HG03342 (cell line): ENCODE results near the gene ZNF559.

Source experiments
- ATAC-seq: cut with Tn5 transposase; IDR thresholded peaks from one replicate; pipeline ENCODE4 v1.9.1; 2021; ENCODE audit warnings: mild to moderate bottlenecking, moderate library complexity; ENCODE audit not compliant: unreplicated experiment

ZNF559 gene

GRCh38 chr19:9352505-9352904 is 28.5 kb downstream of the ZNF559 start:
- ATAC-seq: no peak

GRCh38 chr19:9353011-9353410 is 29.0 kb downstream of the ZNF559 start:
- no peak for ATAC-seq

DNA sequence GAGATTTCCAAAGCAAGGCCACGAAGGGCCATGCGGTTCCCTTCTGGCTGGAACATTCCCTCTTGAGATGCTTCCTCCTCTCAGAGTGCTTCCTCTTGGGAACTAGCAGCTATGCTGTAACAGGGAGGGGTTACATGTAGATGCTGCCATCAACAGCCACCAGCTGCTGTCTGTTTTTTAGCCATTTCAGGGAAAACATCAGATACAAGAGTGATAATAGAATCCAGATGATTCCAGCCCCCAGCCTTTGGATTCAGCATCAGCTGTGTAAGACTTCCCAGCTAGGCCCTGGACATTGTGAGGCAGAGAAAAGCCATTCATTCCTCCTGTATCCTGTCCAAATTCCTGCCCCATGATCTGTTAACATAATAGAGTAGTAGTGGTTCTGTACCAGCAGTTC is 30.7 kb downstream of the ZNF559 start:
- no peak for ATAC-seq

- no peak for ATAC-seq
These were observed 38.9 kb downstream of the ZNF559 start, which contains the start of gene ZNF177 for GRCh38 chr19:9362905-9363304. Gene ZNF177, plus strand, starts transcription at chr19:9363013. Its CDS starts 15,299 bp downstream, at chr19:9378312.

GRCh38 chr19:9370738-9371619 is 47.0 kb downstream of the ZNF559 start:
- no peak for ATAC-seq

GRCh38 chr19:9381361-9381785 is 57.4 kb downstream of the ZNF559 start:
- ATAC-seq: no peak
